Measurements from ENCODE around the gene RPL27A. TPM values are rescaled to one million over a fixed set of nuclear protein-coding genes. Genes with fewer than 3 reads are reported as not detected.

Gene RPL27A
- total and polyA plus RNA-seq, 2 donors (not counting 1 experiment from before 2014, with no cell fraction given) = 1,009 to 1,473 TPM

DNA sequence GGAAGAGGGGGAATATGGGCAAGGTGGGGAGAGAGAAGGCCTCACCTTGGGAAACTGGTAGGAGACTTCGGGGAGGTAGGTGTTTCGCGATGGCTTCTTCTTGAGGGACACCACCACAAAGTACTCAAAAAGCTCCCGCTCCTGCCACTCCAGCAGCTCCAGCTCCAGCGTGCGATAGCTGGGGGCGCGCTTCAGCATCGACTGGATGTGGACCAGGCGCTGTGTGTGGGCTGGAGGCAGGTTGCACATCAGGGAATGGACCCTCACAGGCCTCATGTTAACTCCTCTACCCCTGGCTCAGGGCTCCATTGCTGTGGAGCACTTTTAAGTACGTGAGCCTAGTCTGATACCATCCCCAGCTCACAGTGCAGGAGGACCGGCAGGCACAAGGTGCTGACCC, 29.9 kb downstream of the RPL27A start:
- Mint-ChIP-seq H3K27ac (no peak overlapping the region), H3K4me1 (peaks cover 5% of the 10 kb centered on the region), H3K27me3 (no peaks in the 10 kb centered on the region), H3K9me3 (ENCODE audit: insufficient read depth) (no peaks in the 10 kb centered on the region), H3K4me3 (no peak overlapping the region)
- no peak overlapping the region for H2AFZ ChIP-seq (ENCODE audit: insufficient read depth, low read depth, low read length, poor library complexity, severe bottlenecking)
- ChIA-PET CTCF (no interaction called here), POLR2A (no interaction called here)
- H3K4me1 ChIP-seq (ENCODE audit: control insufficient read depth in 2 of 2, insufficient read depth in 2 of 2, low read length in 2 of 2) = peaks cover 3 to 4% of the 10 kb centered on the region in 2 donors
- H3K36me3 ChIP-seq (replicated peaks in 1 of 2; ENCODE audit: control extremely low read depth in 1 of 2, control insufficient read depth in 1 of 2, extremely low read depth in 1 of 2, insufficient read depth in 2 of 2, low read length in 1 of 2) = no peaks in the 10 kb centered on the region
- DNase-seq (no peak), ATAC-seq (ENCODE audit: low read depth) (no peak)
- H3K27me3 ChIP-seq (replicated peaks in 1 of 4; ENCODE audit: control extremely low read depth in 1 of 4, control insufficient read depth in 3 of 4, insufficient read depth in 4 of 4, low read length in 3 of 4) = no peaks in the 10 kb centered on the region
- H3K9ac ChIP-seq (ENCODE audit: low read length) = no peak overlapping the region
- intact Hi-C loops (cut with micrococcal nuclease) = no loop called here
- WGBS (ENCODE audit: insufficient coverage) = 98% methylated on average over 4 of the region's 12 CpGs
- H4K20me1 ChIP-seq (ENCODE audit: control insufficient read depth, insufficient read depth, low read length, poor library complexity, severe bottlenecking) = no peaks in the 10 kb centered on the region
- no peak for TF ChIP-seq EZH2 (IDR thresholded peaks at IDR 0.05; ENCODE audit: borderline replicate concordance, insufficient read depth, low read depth, low read length, poor library complexity, severe bottlenecking)
- TF ChIP-seq, protein P1, sequence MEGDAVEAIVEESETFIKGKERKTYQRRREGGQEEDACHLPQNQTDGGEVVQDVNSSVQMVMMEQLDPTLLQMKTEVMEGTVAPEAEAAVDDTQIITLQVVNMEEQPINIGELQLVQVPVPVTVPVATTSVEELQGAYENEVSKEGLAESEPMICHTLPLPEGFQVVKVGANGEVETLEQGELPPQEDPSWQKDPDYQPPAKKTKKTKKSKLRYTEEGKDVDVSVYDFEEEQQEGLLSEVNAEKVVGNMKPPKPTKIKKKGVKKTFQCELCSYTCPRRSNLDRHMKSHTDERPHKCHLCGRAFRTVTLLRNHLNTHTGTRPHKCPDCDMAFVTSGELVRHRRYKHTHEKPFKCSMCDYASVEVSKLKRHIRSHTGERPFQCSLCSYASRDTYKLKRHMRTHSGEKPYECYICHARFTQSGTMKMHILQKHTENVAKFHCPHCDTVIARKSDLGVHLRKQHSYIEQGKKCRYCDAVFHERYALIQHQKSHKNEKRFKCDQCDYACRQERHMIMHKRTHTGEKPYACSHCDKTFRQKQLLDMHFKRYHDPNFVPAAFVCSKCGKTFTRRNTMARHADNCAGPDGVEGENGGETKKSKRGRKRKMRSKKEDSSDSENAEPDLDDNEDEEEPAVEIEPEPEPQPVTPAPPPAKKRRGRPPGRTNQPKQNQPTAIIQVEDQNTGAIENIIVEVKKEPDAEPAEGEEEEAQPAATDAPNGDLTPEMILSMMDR (IDR thresholded peaks at IDR 0.05) = no peak
- no peak overlapping the region for H3K4me2 ChIP-seq (replicated peaks; ENCODE audit: low read depth, low read length, poor library complexity, severe bottlenecking)
- no peaks in the 10 kb centered on the region for H3K79me2 ChIP-seq (ENCODE audit: control insufficient read depth, insufficient read depth, low read length)
- H3K9me3 ChIP-seq (ENCODE audit: control extremely low read depth in 1 of 3, control insufficient read depth in 2 of 3, insufficient read depth in 1 of 3, low read length in 2 of 3) = no peaks in the 10 kb centered on the region
- H3K27ac ChIP-seq (ENCODE audit: low read length in 2 of 2) = no peak overlapping the region
- H3K4me3 ChIP-seq (ENCODE audit: control extremely low read depth in 1 of 5, extremely low read depth in 1 of 5, insufficient read depth in 1 of 5, low read depth in 2 of 5, low read length in 4 of 5) = no peak overlapping the region

DNA sequence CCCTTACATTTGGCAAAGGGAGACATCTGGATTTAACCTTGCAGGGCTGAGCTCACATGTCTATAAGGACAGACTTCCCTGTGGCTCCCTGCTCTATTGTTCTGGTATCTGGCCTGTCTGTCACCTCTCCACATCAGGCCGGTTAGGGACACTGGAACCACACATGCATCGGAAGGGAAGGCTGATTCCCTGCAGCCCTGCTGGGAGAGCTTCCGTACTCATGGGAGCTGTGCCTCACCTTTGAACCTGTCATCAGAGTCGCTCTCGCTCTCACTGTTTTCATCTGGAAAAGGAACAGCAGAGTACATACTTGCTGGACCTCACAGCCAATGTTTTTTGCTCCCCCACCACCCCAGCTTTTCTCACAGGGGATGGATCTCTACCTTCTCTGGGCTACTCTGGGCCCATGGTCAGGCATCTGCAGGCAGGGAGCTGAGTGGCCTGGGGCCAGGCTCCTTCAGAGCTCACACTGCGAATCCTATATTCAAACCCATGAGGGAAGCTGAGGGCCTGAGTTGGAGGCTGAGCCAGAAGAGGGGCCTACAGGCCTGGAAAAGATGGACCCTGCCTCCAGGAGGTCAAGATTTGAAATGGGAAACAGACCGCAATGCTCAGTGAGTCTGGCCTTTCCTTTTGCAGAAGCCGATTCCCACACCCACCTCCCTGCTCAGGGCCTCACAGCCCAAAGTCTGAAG, 31.3 kb downstream of the RPL27A start:
- H3K27ac Mint-ChIP-seq = no peak overlapping the region
- Histone ChIP-seq H3K79me2 (ENCODE audit: control insufficient read depth, insufficient read depth, low read length) (no peaks in the 10 kb centered on the region), H3K27me3 (replicated peaks in 1 of 4; ENCODE audit: control extremely low read depth in 1 of 4, control insufficient read depth in 3 of 4, insufficient read depth in 4 of 4, low read length in 3 of 4) (no peaks in the 10 kb centered on the region), H2AFZ (ENCODE audit: insufficient read depth, low read depth, low read length, poor library complexity, severe bottlenecking) (no peak overlapping the region), H4K20me1 (ENCODE audit: control insufficient read depth, insufficient read depth, low read length, poor library complexity, severe bottlenecking) (no peaks in the 10 kb centered on the region), H3K4me3 (ENCODE audit: control extremely low read depth in 1 of 5, extremely low read depth in 1 of 5, insufficient read depth in 1 of 5, low read depth in 2 of 5, low read length in 4 of 5) (no peak overlapping the region), H3K4me2 (replicated peaks; ENCODE audit: low read depth, low read length, poor library complexity, severe bottlenecking) (no peak overlapping the region), H3K36me3 (replicated peaks in 1 of 2; ENCODE audit: control extremely low read depth in 1 of 2, control insufficient read depth in 1 of 2, extremely low read depth in 1 of 2, insufficient read depth in 2 of 2, low read length in 1 of 2) (no peaks in the 10 kb centered on the region), H3K27ac (ENCODE audit: low read length in 2 of 2) (no peak overlapping the region), H3K9me3 (ENCODE audit: control extremely low read depth in 1 of 3, control insufficient read depth in 2 of 3, insufficient read depth in 1 of 3, low read length in 2 of 3) (no peaks in the 10 kb centered on the region), H3K9ac (ENCODE audit: low read length) (no peak overlapping the region), H3K4me1 (ENCODE audit: control insufficient read depth in 2 of 2, insufficient read depth in 2 of 2, low read length in 2 of 2) (peaks cover 15 to 17% of the 10 kb centered on the region in 2 donors)
- H3K27me3 Mint-ChIP-seq = no peaks in the 10 kb centered on the region
- 98% methylated on average over 8 of the region's 8 CpGs for WGBS (ENCODE audit: insufficient coverage)
- DNase-seq (no peak), ATAC-seq (ENCODE audit: low read depth) (no peak)
- no peak overlapping the region for H3K4me3 Mint-ChIP-seq
- ChIA-PET POLR2A (no interaction called here), CTCF (no interaction called here)
- TF ChIP-seq, protein P1 (IDR thresholded peaks at IDR 0.05) = no peak
- no peak for TF ChIP-seq EZH2 (IDR thresholded peaks at IDR 0.05; ENCODE audit: borderline replicate concordance, insufficient read depth, low read depth, low read length, poor library complexity, severe bottlenecking)
- no peaks in the 10 kb centered on the region for H3K9me3 Mint-ChIP-seq (ENCODE audit: insufficient read depth)
- intact Hi-C loops (cut with micrococcal nuclease) = no loop called here
- H3K4me1 Mint-ChIP-seq = peaks cover 18% of the 10 kb centered on the region

All from B cell (primary cell).